HG02943 (cell line): ENCODE measurements around the gene INPP5E.
"Not testable (repeated sequence)": the region's sequence is repeated elsewhere in the genome, so short reads cannot be mapped to it uniquely, and the experiment has no call there.

Experiments
- ATAC-seq: cut with Tn5 transposase; IDR thresholded peaks from one replicate; pipeline ENCODE4 v1.9.1; 2021; ENCODE audit warnings: mild to moderate bottlenecking, low read depth, moderate library complexity; ENCODE audit not compliant: unreplicated experiment

INPP5E gene

DNA sequence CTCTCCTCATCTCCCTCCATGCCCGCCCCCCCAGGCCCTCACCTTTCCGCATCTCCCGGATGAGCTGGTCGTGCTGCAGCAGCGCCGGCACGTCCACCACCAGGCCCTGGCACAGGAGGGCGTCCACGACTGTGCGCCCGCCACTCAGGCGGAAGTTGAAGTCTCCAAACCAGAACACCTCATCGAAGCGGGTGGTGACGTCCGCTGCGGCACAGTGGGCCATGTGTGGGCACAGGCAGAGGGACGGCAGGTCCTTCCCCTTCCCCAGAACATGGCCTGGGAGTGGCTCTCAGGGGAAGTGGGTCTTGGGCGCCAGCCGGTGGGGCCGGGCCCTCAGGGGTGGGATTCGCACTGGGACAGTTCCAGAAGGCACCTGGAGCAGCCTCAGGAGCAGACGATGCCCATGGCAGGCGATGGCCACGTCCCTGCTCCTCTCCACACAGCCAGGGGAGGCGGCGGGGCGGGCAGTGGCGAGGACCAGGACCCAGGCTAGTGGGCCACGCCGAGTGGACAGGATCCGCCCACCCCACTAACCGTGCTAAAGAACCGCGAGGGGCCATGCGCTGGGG lies 7.8 kb downstream of the INPP5E start:
- no peak for ATAC-seq

- no peak for ATAC-seq
These were observed 8.9 kb downstream of the INPP5E start for GRCh38 chr9:136430588-136431234.

DNA sequence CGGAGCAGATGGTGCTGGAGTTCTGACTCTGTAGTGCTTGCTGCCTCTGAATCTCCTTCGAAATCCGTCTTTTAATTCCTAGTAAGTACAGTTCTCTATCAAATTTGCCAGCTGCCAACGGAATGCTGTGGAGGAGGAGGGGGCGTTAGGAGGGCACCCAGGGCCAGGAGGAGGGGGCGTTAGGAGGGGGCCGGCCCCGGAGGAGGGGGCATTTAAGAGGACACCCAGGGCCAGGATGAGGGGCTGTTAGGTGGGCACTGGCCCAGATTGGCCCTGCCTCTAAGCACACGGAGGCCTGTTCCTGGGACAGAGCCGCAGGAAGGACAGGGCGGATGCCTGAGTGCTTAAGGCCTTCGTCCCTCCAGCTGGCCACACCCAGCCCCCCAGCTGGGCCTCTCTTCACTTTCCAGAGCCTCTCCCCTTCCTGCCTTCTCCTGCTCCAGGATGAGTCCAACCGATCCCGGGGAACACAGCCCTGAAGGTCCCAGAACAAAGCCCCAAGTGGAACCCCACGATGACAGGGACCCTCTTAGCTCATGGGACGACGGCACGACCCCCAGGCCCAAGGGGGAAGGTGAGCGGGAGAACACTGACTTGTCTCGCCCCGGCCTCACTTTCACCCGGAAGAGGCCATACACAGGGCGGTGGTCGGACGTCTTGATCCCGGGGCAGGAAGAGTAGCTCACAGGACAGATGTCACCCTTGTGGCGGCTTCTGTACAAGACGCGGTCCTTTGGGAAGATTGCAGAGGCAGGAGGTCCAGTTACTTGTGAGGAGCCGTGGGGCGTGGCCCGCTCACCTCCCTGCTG lies 9.8 kb downstream of the INPP5E start:
- ATAC-seq = no peak

DNA sequence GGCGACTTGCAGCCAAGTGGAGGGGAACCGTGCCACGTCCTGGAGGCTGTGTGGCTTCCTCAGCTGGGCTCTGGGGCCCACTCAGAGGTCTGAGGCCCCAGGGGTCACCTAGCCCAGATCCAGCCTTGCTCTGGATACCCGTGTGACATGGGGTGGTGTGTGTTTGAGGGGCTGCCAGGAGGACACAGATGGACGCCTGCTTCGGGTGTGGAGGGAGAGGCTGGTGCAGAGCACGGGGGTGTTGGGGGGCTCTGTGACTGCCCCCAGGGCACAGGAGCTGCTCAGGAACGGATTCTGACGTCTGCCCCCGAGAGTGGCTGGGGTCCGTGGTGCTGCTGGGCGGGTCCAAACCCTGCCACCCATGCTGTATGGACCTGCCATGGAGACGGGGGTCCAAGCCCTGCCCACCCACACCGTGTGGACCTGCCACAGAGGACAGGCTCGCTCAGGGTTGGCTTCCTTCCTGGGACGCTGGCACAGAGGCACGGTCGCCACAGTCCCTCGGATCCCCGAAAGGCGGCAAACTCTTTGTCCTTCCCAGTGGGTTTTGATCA lies 10.5 kb downstream of the INPP5E start:
- no peak for ATAC-seq

DNA sequence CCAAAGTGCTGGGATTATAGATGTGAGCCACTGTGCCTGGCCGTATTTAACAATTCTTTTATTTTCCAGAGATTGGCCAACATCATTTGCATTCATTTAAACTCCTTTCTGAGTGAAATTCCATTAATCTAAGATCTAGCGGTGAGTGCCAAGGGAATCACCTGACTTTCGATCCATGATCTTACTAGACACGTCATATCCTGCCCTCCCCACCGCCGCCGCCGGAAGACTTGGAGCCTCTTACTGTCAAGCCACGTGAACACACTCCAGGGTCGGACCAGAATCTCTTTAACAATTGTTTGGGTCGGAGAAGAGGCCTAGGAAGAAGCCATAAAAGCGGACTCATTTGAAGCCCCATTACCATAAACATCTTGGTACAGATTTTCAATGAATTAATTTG lies 12.9 kb downstream of the INPP5E start:
- ATAC-seq = no peak

- ATAC-seq = not testable (repeated sequence)
These were observed 14.3 kb downstream of the INPP5E start for GRCh38 chr9:136425367-136425766.

- no peak for ATAC-seq
These were observed 14.8 kb downstream of the INPP5E start for GRCh38 chr9:136424750-136425362.

DNA sequence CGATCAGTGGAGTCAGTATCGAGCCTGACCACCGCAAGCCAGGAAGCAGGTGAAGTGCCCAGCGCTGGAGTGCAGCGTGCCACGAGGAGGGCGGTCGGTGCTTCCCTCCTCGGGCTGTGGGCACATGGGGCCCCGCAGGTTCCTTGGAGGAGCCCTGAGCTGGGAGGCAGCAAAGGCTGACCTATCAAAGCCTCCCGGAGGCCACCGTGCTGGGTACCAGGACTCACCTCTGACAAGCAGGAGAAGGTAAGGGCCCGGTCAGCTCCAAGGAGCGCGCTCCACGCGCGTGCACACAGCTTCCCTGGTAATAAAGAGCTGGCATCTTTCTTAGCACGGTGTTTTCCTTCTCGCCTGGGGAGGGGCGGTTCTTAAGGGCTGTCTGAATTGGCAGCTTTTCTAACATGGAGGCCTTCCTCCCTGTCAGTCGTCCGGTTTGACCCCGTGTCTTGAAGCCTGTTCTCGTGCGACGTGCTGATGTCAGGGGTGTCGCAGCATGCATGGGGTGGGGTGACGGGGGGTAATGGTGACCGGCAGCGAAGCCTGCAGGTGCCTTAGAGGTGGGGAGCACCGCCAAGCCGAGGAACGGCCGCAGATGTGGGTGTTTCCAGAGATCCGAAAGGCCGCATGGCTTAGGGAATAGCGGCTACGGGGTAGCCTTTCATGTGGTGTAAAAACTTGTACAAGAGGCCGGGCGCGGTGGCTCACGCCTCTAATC lies 16.1 kb downstream of the INPP5E start:
- ATAC-seq = no peak

- ATAC-seq = no peak
These were observed 16.8 kb downstream of the INPP5E start for GRCh38 chr9:136422876-136423275.

DNA sequence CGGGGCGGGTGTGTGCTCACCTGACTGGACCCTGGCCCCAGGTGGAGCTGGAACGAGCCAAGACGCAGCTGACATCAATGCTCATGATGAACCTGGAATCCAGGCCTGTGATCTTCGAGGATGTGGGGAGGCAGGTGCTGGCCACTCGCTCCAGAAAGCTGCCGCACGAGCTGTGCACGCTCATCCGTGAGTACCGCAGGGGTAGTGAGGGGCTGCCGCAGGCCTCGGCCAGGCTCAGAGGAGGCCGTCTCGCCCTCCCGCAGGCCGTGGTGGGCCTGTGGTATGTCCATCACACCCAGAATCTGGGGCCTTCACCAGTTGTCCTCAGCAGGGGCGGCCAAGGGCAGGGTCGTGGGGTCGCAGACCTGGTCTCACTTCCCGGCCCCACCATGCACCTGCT lies 17.9 kb downstream of the INPP5E start:
- no peak for ATAC-seq

- no peak for ATAC-seq
These were observed 20.6 kb downstream of the INPP5E start for GRCh38 chr9:136419092-136419420.

- no peak for ATAC-seq
These were observed 21.2 kb downstream of the INPP5E start for GRCh38 chr9:136418182-136419091.

DNA sequence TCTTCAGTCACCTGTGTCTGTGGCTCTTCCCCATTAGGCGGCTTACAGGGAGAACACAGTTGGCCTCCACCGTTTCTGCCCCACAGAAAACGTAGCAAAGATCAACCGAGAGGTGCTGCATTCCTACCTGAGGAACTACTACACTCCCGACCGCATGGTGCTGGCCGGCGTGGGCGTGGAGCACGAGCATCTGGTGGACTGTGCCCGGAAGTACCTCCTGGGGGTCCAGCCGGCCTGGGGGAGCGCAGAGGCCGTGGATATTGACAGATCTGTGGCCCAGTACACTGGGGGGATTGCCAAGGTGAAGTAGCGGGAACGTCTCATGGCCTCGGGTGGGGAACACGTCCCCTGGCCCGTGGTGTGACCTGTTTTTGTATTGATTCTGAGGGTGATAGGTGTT lies 22.7 kb downstream of the INPP5E start:
- ATAC-seq = no peak

DNA sequence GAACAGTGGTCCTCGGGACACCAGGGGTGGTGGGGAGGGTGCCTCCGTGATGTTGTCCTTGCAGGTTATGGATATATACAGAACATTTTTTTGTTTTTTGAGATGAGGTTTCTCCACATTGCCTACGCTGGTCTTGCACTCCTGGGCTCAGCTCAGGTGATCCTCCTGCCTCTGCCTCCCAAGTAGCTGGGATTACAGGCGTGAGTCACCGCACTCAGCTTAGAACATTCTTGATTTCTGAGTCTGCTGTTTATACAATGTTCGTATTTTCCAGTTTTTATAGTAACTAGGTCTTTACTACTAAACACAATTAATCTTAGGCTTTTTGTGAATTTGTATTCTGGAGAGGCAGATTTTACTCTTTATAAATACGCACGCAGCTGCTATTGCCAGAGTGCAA lies 23.2 kb downstream of the INPP5E start:
- no peak for ATAC-seq

DNA sequence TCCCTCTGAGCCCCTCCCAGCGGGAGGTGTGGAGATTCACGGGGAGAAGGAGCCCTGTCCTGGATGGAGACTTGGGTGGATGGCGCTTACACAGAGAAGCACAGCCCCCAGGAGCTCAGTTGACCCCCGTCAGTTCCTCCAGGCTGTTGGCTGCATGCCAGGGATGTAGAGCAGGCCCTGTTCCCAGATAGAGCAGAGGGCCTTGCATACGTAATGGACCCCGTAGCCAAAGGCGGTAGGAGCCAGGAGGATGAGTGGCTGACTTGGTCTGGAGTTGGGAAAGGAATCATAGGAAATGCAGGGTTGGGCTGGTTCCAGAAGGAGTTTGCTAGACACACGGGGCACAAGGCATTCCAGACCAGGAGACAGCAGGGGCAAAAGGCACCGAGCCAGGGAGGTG lies 26.7 kb downstream of the INPP5E start:
- ATAC-seq = no peak

GRCh38 chr9:136411378-136411777 lies 28.3 kb downstream of the INPP5E start:
- no peak for ATAC-seq

- ATAC-seq = peak; percentile 62
These were observed 29.0 kb downstream of the INPP5E start, which contains the start of the genes ENTR1 and PMPCA for GRCh38 chr9:136410500-136411287. Gene ENTR1, minus strand, starts transcription at chr9:136410614. Its CDS starts 217 bp downstream, at chr9:136410397. Gene PMPCA, plus strand, starts transcription at chr9:136410658. Its CDS starts 11 bp downstream, at chr9:136410669.
